Limb (tissue), 2 donors: ENCODE measurements around the gene SSU72.
"Not testable (repeated sequence)": the region's sequence is repeated elsewhere in the genome, so short reads cannot be mapped to it uniquely, and the experiment has no call there.

ENCODE experiments used
- DNase-seq, 2 donors: peaks; one replicate each; pipeline ENCODE4 v3.0.0-alpha.2; 2016; ENCODE audit errors: extremely low spot score in 2 of 2

Gene SSU72

DNA sequence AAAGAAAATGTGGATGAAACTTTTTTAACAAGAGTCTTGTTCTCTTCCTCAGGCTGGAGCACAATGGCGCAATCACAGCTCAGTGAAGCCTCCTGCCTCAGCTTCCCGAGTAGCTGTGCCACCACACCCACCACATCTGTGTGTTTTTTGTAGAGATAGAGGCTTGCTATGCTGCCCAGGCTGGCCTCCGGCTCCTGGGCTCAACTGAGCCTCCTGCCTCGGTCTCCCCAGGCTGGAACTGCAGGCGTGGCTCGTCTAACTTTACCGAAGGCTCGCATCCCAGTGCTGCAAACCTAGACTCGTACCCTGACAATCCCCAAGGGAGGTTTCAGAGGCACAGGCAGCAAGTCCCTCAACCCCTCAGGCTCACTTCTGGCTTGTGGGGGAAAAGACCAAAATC, 14.5 kb downstream of the SSU72 start:
- DNase-seq, result no peak

DNA sequence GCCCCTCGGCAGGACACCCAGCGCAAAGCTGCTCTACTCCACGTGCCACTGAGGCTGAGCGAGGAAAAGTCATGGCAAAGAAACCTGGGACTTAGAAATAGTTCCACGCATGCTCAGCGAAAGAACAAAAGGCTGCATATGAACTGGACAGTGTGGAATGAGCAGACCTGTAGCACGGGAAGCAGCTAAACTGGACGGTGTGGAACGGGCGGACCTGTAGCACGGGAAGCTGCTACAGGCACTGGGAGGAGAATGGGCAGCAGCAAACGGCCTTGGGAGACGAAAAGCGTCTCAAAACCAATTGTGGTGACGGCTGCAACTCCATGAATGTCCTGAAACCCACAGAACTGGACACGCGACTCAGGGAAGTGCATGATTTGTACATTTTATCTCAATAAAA, 15.6 kb downstream of the SSU72 start:
- DNase-seq, result no peak

DNA sequence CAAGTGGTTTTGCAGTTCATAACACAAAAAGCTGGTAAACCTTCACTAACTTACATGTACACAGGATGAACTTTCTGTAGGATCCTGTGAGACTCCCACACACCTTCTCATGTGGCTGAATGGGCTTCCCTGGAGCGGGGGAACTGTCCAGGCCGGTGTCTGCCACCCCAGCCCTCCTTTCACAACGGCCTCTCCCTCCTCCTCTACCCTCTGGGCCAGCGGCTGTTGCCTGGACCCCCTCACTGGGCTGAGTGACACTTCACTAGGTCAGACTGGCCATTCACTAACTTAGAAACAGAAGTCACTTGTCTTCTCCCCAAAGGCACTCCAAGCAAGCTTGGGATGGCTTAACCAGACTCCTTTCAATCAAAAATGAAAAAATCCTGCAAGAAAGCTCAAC, 16.1 kb downstream of the SSU72 start:
- no peak for DNase-seq

- DNase-seq, result not testable (repeated sequence)
Measured at GRCh38 chr1:1557688-1558087, 17.0 kb downstream of the SSU72 start.

DNA sequence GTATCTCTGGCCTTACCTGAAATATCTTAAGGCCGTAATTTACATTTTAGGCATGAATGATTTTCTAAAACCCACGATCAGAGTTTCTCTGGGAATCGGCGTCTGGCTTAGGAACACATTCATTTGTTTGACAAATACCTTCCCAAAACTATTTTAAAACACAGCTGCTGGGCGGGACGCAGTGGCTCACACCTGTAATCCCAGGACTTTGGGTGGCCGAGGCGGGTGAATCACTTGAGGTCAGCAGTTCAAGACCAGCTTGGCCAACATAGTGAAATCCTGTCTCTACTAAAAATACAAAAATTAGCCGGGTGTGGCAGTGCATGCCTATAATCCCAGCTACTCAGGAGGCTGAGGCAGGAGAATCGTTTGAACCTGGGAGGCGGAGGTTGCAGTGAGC, 17.7 kb downstream of the SSU72 start:
- DNase-seq, result not testable (repeated sequence)

- DNase-seq, result no peak
Measured at GRCh38 chr1:1556505-1556904, 18.2 kb downstream of the SSU72 start.

- no peak for DNase-seq
Measured at GRCh38 chr1:1554926-1555915, 19.4 kb downstream of the SSU72 start.

GRCh38 chr1:1554550-1554925, 20.1 kb downstream of the SSU72 start:
- DNase-seq, result no peak

- no peak for DNase-seq
Measured at GRCh38 chr1:1553821-1554494, 20.7 kb downstream of the SSU72 start.

DNA sequence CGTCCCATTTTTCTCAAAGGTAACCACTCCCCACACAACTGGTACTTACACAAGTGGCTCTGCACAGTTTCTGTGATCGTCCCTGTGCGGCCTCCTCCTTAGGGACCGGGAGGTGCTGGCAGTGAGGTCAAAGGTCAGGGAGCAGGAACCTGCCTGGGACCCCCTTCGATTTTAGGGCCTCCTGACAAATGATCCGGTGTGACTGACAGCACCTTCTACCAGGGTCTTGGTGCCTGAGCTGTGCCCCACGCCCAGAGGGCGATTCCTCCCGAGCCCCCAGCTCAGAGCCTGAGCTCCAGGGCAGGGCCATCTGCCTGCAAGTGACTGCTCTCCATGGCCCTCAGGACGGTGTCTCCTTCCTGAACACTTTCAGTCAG, 22.4 kb downstream of the SSU72 start:
- no peak for DNase-seq

GRCh38 chr1:1551524-1552262, 23.0 kb downstream of the SSU72 start:
- DNase-seq, result no peak

GRCh38 chr1:1550591-1551432, 23.9 kb downstream of the SSU72 start:
- DNase-seq, result peak in 1 of 2 donors; percentile 43

- no peak for DNase-seq
Measured at GRCh38 chr1:1550087-1550486, 24.6 kb downstream of the SSU72 start.

- DNase-seq, result no peak
Measured at GRCh38 chr1:1548591-1548990, 26.1 kb downstream of the SSU72 start.

GRCh38 chr1:1547476-1547875, 27.2 kb downstream of the SSU72 start:
- DNase-seq, result no peak

GRCh38 chr1:1547011-1547410, 27.7 kb downstream of the SSU72 start:
- DNase-seq, result no peak

GRCh38 chr1:1545946-1546737, 28.5 kb downstream of the SSU72 start:
- no peak for DNase-seq

DNA sequence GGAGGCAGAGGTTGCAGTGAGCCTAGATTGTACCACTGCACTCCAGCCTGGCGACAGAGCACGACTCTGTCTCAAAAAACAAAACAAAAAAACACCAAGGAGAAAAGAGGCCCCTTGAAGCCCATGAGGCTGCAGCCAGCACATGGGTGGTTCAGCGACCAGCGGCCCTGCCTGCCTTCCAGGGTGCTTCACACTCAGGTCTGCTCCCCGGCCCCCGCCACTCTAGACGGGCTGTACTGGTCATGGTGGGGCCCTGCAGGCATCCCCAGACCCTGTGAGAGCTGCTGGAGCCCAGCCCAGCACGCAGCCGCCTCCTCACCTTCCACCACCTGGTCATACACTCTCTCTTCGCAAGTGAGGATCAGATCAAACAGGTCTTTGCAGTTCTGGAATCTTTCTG, 30.1 kb downstream of the SSU72 start:
- no peak for DNase-seq

DNA sequence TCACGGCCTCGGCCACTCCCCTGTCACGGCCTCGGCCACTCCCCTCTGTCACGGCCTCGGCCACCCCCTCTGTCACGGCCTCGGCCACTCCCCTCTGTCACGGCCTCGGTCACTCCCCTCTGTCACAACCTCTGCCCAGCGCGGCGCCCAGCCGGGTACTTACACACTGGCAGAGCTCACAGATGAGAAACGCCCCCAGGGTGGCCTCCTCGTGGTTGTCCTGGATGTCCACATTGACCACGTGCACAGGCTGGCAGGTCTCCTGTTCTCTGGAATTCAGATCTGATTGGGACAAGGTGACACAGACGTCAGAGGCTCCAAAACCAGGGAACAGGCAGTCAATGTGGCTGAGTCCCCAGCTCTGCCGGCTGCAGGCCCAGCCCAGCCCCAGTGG, 31.0 kb downstream of the SSU72 start:
- DNase-seq, result peak in 1 of 2 donors; percentile 28
